ENCODE results near the gene SGK2. TPM values are rescaled to one million over a fixed set of nuclear protein-coding genes. Genes with fewer than 3 reads are reported as not detected.
"Not testable (repeated sequence)": the region's sequence is repeated elsewhere in the genome, so short reads cannot be mapped to it uniquely, and the experiment has no call there.

The SGK2 gene
- total and polyA plus RNA-seq, 2 donors (not counting 1 experiment from before 2014, with no cell fraction given), result 1.5 to 1.7 TPM

DNA sequence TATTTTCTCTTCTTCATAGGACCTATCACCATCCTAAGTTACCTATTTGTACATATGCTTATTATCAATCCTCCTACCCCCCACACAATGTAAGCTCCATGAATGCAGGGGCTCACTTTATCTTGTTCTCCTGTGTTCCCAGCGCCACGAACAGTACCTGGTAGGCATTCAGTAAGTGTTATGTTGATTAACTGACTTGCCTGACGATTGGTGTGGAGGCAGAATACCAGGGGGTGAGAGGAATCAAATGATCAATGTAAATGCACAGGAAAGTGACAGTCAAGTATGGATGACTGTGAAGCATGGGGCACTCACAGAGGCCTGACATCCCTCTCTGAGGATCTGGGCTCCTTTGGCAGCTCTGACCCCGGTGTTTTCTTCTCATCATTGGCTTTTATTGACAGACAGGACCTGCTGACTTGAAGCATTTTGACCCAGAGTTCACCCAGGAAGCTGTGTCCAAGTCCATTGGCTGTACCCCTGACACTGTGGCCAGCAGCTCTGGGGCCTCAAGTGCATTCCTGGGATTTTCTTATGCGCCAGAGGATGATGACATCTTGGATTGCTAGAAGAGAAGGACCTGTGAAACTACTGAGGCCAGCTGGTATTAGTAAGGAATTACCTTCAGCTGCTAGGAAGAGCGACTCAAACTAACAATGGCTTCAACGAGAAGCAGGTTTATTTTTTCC is 25.8 kb downstream of the SGK2 start:
- peaks cover 2% of the 10 kb centered on the region for H3K79me2 ChIP-seq (ENCODE audit: control insufficient read depth, insufficient read depth, low read length)
- H3K27ac ChIP-seq (ENCODE audit: low read length in 2 of 2), result no peak overlapping the region
- CTCF ChIA-PET, result interaction anchor here (0.6 to 1.5 kb wide), 2 partner anchors 47 to 107 kb away, joined by 3 to 4 read pairs; no protein-coding TSS in a partner anchor
- 87% methylated on average over 7 of the region's 7 CpGs for WGBS (ENCODE audit: insufficient coverage)
- no peaks in the 10 kb centered on the region for H3K9me3 Mint-ChIP-seq (ENCODE audit: insufficient read depth)
- no peaks in the 10 kb centered on the region for H4K20me1 ChIP-seq (ENCODE audit: control insufficient read depth, insufficient read depth, low read length, poor library complexity, severe bottlenecking)
- H3K36me3 ChIP-seq (replicated peaks in 1 of 2; ENCODE audit: control extremely low read depth in 1 of 2, control insufficient read depth in 1 of 2, extremely low read depth in 1 of 2, insufficient read depth in 2 of 2, low read length in 1 of 2), result no peaks in the 10 kb centered on the region
- H3K4me1 Mint-ChIP-seq, result no peaks in the 10 kb centered on the region
- DNase-seq (no peak), ATAC-seq (ENCODE audit: low read depth) (no peak)
- H3K4me1 ChIP-seq (ENCODE audit: control insufficient read depth in 2 of 2, insufficient read depth in 2 of 2, low read length in 2 of 2), result peaks cover 0 to under 1% of the 10 kb centered on the region in 2 donors
- POLR2A ChIA-PET, result interaction anchor here (0.5 to 1.0 kb wide), 2 partner anchors 13 to 99 kb away, joined by 3 to 4 read pairs; no protein-coding TSS in a partner anchor
- H3K4me3 Mint-ChIP-seq, result no peak overlapping the region
- no peak overlapping the region for H3K4me2 ChIP-seq (replicated peaks; ENCODE audit: low read depth, low read length, poor library complexity, severe bottlenecking)
- H2AFZ ChIP-seq (ENCODE audit: insufficient read depth, low read depth, low read length, poor library complexity, severe bottlenecking), result no peak overlapping the region
- TF ChIP-seq, protein P1, sequence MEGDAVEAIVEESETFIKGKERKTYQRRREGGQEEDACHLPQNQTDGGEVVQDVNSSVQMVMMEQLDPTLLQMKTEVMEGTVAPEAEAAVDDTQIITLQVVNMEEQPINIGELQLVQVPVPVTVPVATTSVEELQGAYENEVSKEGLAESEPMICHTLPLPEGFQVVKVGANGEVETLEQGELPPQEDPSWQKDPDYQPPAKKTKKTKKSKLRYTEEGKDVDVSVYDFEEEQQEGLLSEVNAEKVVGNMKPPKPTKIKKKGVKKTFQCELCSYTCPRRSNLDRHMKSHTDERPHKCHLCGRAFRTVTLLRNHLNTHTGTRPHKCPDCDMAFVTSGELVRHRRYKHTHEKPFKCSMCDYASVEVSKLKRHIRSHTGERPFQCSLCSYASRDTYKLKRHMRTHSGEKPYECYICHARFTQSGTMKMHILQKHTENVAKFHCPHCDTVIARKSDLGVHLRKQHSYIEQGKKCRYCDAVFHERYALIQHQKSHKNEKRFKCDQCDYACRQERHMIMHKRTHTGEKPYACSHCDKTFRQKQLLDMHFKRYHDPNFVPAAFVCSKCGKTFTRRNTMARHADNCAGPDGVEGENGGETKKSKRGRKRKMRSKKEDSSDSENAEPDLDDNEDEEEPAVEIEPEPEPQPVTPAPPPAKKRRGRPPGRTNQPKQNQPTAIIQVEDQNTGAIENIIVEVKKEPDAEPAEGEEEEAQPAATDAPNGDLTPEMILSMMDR (IDR thresholded peaks at IDR 0.05), result no peak
- H3K27ac Mint-ChIP-seq, result no peak overlapping the region
- peaks cover 8% of the 10 kb centered on the region for H3K27me3 Mint-ChIP-seq
- no peak overlapping the region for H3K4me3 ChIP-seq (ENCODE audit: control extremely low read depth in 1 of 5, extremely low read depth in 1 of 5, insufficient read depth in 1 of 5, low read depth in 2 of 5, low read length in 4 of 5)
- no peaks in the 10 kb centered on the region for H3K9me3 ChIP-seq (ENCODE audit: control extremely low read depth in 1 of 3, control insufficient read depth in 2 of 3, insufficient read depth in 1 of 3, low read length in 2 of 3)
- intact Hi-C loops (cut with micrococcal nuclease), result no loop called here
- H3K27me3 ChIP-seq (replicated peaks in 1 of 4; ENCODE audit: control extremely low read depth in 1 of 4, control insufficient read depth in 3 of 4, insufficient read depth in 4 of 4, low read length in 3 of 4), result no peaks in the 10 kb centered on the region
- H3K9ac ChIP-seq (ENCODE audit: low read length), result no peak overlapping the region

DNA sequence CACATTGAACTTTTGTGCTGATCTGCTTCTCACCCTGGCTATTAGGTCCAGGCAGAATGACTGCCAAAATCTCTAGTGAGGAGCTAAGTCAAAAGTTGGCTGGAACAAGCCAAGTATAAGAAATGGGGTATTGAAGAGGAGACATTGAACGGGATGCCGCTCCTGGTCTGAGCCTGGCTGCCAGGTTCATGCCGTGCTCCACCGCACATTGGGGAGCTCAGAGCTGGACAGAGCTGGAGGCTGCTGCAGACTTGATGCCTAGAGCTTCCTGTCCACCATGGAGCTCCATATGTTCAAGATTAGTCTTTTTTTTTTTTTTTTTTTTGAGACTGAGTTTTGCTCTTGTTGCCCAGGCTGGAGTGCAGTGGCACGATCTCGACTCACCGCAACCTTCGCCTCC is 27.8 kb downstream of the SGK2 start:
- ATAC-seq (ENCODE audit: low read depth), result no peak
- no peak overlapping the region for H3K27ac ChIP-seq (ENCODE audit: low read length in 2 of 2)
- Mint-ChIP-seq H3K27ac (no peak overlapping the region), H3K4me1 (peaks cover 18% of the 10 kb centered on the region), H3K4me3 (no peak overlapping the region), H3K27me3 (peaks cover 8% of the 10 kb centered on the region), H3K9me3 (ENCODE audit: insufficient read depth) (no peaks in the 10 kb centered on the region)
- DNase-seq, result no peak
- H3K4me1 ChIP-seq (ENCODE audit: control insufficient read depth in 2 of 2, insufficient read depth in 2 of 2, low read length in 2 of 2), result peaks cover 9 to 14% of the 10 kb centered on the region in 2 donors
- no peak overlapping the region for H3K4me3 ChIP-seq (ENCODE audit: control extremely low read depth in 1 of 5, extremely low read depth in 1 of 5, insufficient read depth in 1 of 5, low read depth in 2 of 5, low read length in 4 of 5)
- no peaks in the 10 kb centered on the region for H4K20me1 ChIP-seq (ENCODE audit: control insufficient read depth, insufficient read depth, low read length, poor library complexity, severe bottlenecking)
- TF ChIP-seq EZH2 (IDR thresholded peaks at IDR 0.05; ENCODE audit: borderline replicate concordance, insufficient read depth, low read depth, low read length, poor library complexity, severe bottlenecking), result no peak
- TF ChIP-seq, protein P1 (IDR thresholded peaks at IDR 0.05), result no peak
- 100% methylated on average over 2 of the region's 8 CpGs for WGBS (ENCODE audit: insufficient coverage)
- intact Hi-C loops (cut with micrococcal nuclease), result no loop called here
- H2AFZ ChIP-seq (ENCODE audit: insufficient read depth, low read depth, low read length, poor library complexity, severe bottlenecking), result no peak overlapping the region
- H3K79me2 ChIP-seq (ENCODE audit: control insufficient read depth, insufficient read depth, low read length), result peaks cover 10% of the 10 kb centered on the region
- no peaks in the 10 kb centered on the region for H3K36me3 ChIP-seq (replicated peaks in 1 of 2; ENCODE audit: control extremely low read depth in 1 of 2, control insufficient read depth in 1 of 2, extremely low read depth in 1 of 2, insufficient read depth in 2 of 2, low read length in 1 of 2)
- H3K9ac ChIP-seq (ENCODE audit: low read length), result no peak overlapping the region
- no peaks in the 10 kb centered on the region for H3K9me3 ChIP-seq (ENCODE audit: control extremely low read depth in 1 of 3, control insufficient read depth in 2 of 3, insufficient read depth in 1 of 3, low read length in 2 of 3)
- ChIA-PET CTCF (no interaction called here), POLR2A (interaction anchor here (0.6 kb wide), 1 partner anchor 618 kb away, joined by 4 read pairs; no protein-coding TSS in a partner anchor)
- H3K4me2 ChIP-seq (replicated peaks; ENCODE audit: low read depth, low read length, poor library complexity, severe bottlenecking), result no peak overlapping the region
- H3K27me3 ChIP-seq (replicated peaks in 1 of 4; ENCODE audit: control extremely low read depth in 1 of 4, control insufficient read depth in 3 of 4, insufficient read depth in 4 of 4, low read length in 3 of 4), result no peaks in the 10 kb centered on the region

DNA sequence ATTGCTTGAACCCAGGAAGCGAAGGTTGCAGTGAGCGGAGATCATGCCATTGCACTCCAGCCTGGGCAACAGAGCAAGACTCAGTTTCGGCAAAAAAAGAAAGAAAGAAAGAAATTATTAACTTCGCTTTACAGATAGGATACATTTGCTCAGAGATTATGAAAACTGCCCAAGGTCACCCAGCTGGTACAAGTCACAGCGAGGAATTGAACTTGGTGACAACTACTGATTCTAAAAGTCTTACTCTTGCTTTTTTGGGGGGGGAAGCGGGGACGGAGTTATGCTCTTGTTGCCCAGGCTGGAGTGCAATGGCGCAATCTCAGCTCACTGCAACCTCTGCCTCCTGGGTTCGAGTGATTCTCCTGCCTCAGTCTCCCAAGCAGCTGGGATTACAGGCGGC is 29.7 kb downstream of the SGK2 start:
- not testable (repeated sequence) for ATAC-seq (ENCODE audit: low read depth); DNase-seq
- CTCF ChIA-PET, result interaction anchor here (1.4 kb wide), 1 partner anchor 50 kb away, joined by 4 read pairs; no protein-coding TSS in a partner anchor

More for the DNA sequence above, 29.7 kb downstream of the SGK2 start:
- WGBS (ENCODE audit: insufficient coverage), result 98% methylated on average over 8 of the region's 10 CpGs
- intact Hi-C loops (cut with micrococcal nuclease); H3K9me3 Mint-ChIP-seq (ENCODE audit: insufficient read depth); H3K27ac Mint-ChIP-seq; H3K27ac ChIP-seq (ENCODE audit: low read length in 2 of 2); H3K36me3 ChIP-seq (replicated peaks in 1 of 2; ENCODE audit: control extremely low read depth in 1 of 2, control insufficient read depth in 1 of 2, extremely low read depth in 1 of 2, insufficient read depth in 2 of 2, low read length in 1 of 2); H3K4me3 ChIP-seq (ENCODE audit: control extremely low read depth in 1 of 5, extremely low read depth in 1 of 5, insufficient read depth in 1 of 5, low read depth in 2 of 5, low read length in 4 of 5); H3K9me3 ChIP-seq (ENCODE audit: control extremely low read depth in 1 of 3, control insufficient read depth in 2 of 3, insufficient read depth in 1 of 3, low read length in 2 of 3); H3K27me3 Mint-ChIP-seq; H3K4me2 ChIP-seq (replicated peaks; ENCODE audit: low read depth, low read length, poor library complexity, severe bottlenecking); H3K27me3 ChIP-seq (replicated peaks in 1 of 4; ENCODE audit: control extremely low read depth in 1 of 4, control insufficient read depth in 3 of 4, insufficient read depth in 4 of 4, low read length in 3 of 4); H3K9ac ChIP-seq (ENCODE audit: low read length); H4K20me1 ChIP-seq (ENCODE audit: control insufficient read depth, insufficient read depth, low read length, poor library complexity, severe bottlenecking); POLR2A ChIA-PET; H2AFZ ChIP-seq (ENCODE audit: insufficient read depth, low read depth, low read length, poor library complexity, severe bottlenecking): not testable (repeated sequence)
- Histone ChIP-seq H3K4me1 (ENCODE audit: control insufficient read depth in 2 of 2, insufficient read depth in 2 of 2, low read length in 2 of 2) (peaks cover 9 to 15% of the 10 kb centered on the region in 2 donors), H3K79me2 (ENCODE audit: control insufficient read depth, insufficient read depth, low read length) (peaks cover 17% of the 10 kb centered on the region)
- Mint-ChIP-seq H3K4me3 (peak overlapping the region; percentile 34), H3K4me1 (peaks cover 18% of the 10 kb centered on the region)
